ENCODE results near the gene FCHSD2.

DNA sequence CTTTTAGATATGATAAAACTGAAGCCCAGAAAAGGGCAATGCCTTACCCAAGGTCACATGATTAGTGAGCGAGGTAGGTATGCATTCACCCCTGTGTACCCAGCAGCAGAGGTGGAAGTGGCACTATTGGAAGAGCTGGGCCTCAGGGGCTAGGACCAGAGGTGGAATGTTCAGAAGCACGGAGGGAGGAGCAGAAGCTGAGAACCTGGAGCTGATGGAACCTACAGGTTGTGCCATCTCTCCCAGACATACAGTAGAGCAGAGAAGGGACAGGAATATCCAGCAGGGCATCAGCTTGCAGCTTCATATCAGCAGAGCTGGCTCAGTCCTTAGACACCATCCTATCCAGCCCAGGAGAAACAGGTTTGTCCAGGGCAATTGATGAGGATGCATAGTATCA lies 14.6 kb upstream of the FCHSD2 start:
- TF ChIP-seq RAD21 (IDR thresholded peaks at IDR 0.05) (no peak), REST (IDR thresholded peaks at IDR 0.05) (no peak), GABPA (IDR thresholded peaks at IDR 0.05 in 1 of 2, conservative IDR thresholded peaks at IDR 0.05 in 1 of 2) (no peak), TAF1 (conservative IDR thresholded peaks at IDR 0.05) (no peak)
- TF ChIP-seq, protein P1, sequence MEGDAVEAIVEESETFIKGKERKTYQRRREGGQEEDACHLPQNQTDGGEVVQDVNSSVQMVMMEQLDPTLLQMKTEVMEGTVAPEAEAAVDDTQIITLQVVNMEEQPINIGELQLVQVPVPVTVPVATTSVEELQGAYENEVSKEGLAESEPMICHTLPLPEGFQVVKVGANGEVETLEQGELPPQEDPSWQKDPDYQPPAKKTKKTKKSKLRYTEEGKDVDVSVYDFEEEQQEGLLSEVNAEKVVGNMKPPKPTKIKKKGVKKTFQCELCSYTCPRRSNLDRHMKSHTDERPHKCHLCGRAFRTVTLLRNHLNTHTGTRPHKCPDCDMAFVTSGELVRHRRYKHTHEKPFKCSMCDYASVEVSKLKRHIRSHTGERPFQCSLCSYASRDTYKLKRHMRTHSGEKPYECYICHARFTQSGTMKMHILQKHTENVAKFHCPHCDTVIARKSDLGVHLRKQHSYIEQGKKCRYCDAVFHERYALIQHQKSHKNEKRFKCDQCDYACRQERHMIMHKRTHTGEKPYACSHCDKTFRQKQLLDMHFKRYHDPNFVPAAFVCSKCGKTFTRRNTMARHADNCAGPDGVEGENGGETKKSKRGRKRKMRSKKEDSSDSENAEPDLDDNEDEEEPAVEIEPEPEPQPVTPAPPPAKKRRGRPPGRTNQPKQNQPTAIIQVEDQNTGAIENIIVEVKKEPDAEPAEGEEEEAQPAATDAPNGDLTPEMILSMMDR (IDR thresholded peaks at IDR 0.05; ENCODE audit: low read depth, low read length, missing input control) = no peak

All from liver (tissue), 3 donors.